Fibroblast of lung (primary cell): ENCODE measurements around the gene MYO7A. TPM values are rescaled to one million over a fixed set of nuclear protein-coding genes. Genes with fewer than 3 reads are reported as not detected.

Experiments used
- DNase-seq, 2 donors: peaks; one replicate each; pipeline versions ENCODE4 v3.0.0 to v3.0.0-alpha.2; 2010; ENCODE audit warnings: low read depth in 2 of 2
- H2AFZ ChIP-seq: 2 replicates; pipeline ENCODE4 v1.5.1; 2012; ENCODE audit warnings: low read length, control low read depth, inconsistent platforms
- H3K27ac ChIP-seq: 2 replicates; pipeline ENCODE4 v1.5.1; 2011; ENCODE audit warnings: low read length, control low read depth; ENCODE audit not compliant: insufficient read depth
- H3K27me3 ChIP-seq: 2 replicates; pipeline ENCODE4 v1.5.1; 2011; ENCODE audit warnings: mild to moderate bottlenecking, low read length; ENCODE audit not compliant: control insufficient read depth, insufficient read depth
- H3K36me3 ChIP-seq: 2 replicates; pipeline ENCODE4 v1.5.1; 2011; ENCODE audit warnings: low read length; ENCODE audit not compliant: control insufficient read depth, insufficient read depth
- H3K4me1 ChIP-seq: 2 replicates; pipeline ENCODE4 v1.5.1; 2011; ENCODE audit warnings: low read length; ENCODE audit not compliant: control insufficient read depth, insufficient read depth; ENCODE audit errors: extremely low read depth
- H3K4me2 ChIP-seq: 2 replicates; pipeline ENCODE4 v1.5.1; 2011; ENCODE audit warnings: low read length, control low read depth; ENCODE audit not compliant: insufficient read depth; ENCODE audit errors: extremely low read depth
- H3K4me3 ChIP-seq, 4 experiments: fragments of 200-600 bp in 1 of 4; sonication (generic) in 1 of 4; replicated peaks in 1 of 4; 2 replicates each; pipeline ENCODE4 v1.5.1; 2011 to 2016; ENCODE audit warnings: low read length in 4 of 4, low read depth in 3 of 4, mild to moderate bottlenecking in 3 of 4, control low read depth in 2 of 4, inconsistent platforms in 1 of 4, mixed read lengths in 1 of 4; ENCODE audit not compliant: insufficient read depth in 1 of 4; ENCODE audit errors: control extremely low read depth in 1 of 4
- H3K79me2 ChIP-seq: 2 replicates; pipeline ENCODE4 v1.5.1; 2012; ENCODE audit warnings: mild to moderate bottlenecking, low read length, inconsistent platforms; ENCODE audit not compliant: control insufficient read depth, insufficient read depth
- H3K9ac ChIP-seq: 2 replicates; pipeline ENCODE4 v1.5.1; 2011; ENCODE audit warnings: mild to moderate bottlenecking, low read length, control low read depth; ENCODE audit not compliant: insufficient read depth
- H3K9me3 ChIP-seq: 2 replicates; pipeline ENCODE4 v1.5.1; 2012; ENCODE audit warnings: low read depth, low read length; ENCODE audit not compliant: control insufficient read depth, insufficient read depth
- H4K20me1 ChIP-seq: 2 replicates; pipeline ENCODE4 v1.5.1; 2011; ENCODE audit warnings: low read length; ENCODE audit not compliant: control insufficient read depth, insufficient read depth; ENCODE audit errors: extremely low read depth
- EZH2 ChIP-seq: IDR thresholded peaks from 2 replicates; pipeline ENCODE4 v1.5.1; 2012; ENCODE audit warnings: low read length, control low read depth, mild to moderate bottlenecking; ENCODE audit errors: missing control alignments
- polyA plus RNA-seq, 2 donors: library from polyadenylated mRNA; depleted of rRNA in 1 of 2; stranded (reverse) in 1 of 2; unstranded in 1 of 2; fragments of >200 nt; gene quantifications; 2 replicates each; pipeline ENCODE4 v1.2.1, GENCODE V29; 2011 to 2012; ENCODE audit warnings: missing spikeins in 1 of 2
- total RNA-seq: library from RNA; depleted of rRNA; stranded (reverse); fragments of >200 nt; gene quantifications from 2 replicates; pipeline ENCODE4 v1.2.1, GENCODE V29; 2014
- TF ChIP-seq, protein P1 (sequence below), 2 donors: IDR thresholded peaks in 1 of 2; conservative IDR thresholded peaks in 1 of 2; 1 replicate in 1 of 2; 2 replicates in 1 of 2; pipeline ENCODE4 v1.5.1; 2011 to 2012; ENCODE audit warnings: low read length in 2 of 2, control low read depth in 1 of 2, inconsistent platforms in 1 of 2, low read depth in 1 of 2, mild to moderate bottlenecking in 1 of 2

MYO7A gene
- total and polyA plus RNA-seq, 2 donors (not counting 1 experiment from before 2014, with no cell fraction given) = 0.01 to 0.33 TPM

DNA sequence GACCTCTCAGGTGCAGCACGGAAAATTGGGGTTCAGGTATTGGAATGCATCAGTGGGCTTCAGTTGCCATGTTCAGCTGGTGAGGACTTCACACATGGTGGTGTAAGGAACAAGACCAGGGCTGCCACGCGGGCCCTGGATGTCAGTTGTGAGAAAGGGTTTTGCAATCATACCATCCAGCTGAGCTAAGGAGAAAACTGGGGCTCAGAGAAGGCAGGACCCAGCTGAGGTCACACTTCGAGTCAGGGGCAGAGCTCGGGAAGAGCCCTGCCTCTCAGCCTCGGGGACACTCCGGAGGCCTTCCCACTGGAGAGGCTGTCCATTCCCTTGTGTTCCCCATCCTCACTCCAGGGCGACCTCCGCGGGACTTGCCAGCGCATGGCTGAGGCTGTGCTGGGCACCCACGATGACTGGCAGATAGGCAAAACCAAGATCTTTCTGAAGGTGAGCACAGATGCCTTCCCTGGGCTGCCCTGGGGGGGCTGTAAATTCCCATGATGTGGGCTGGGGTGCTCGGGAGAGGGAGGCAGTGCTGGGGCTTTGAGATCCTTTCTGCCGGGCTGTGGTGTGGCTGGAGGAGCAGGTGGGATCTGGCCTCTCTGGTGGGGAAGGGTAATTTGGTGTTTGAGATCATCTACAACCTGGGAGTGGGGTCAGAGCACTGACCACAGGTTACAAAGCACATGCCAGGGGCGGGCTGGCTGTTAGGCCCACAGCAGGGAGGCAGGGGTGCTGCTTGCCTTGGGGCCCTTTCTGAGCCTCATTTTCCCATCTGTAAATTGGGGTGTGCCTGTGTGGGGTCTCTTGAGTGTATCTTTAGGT is 47.2 kb downstream of the MYO7A start:
- no peak for TF ChIP-seq EZH2
- TF ChIP-seq, protein P1, sequence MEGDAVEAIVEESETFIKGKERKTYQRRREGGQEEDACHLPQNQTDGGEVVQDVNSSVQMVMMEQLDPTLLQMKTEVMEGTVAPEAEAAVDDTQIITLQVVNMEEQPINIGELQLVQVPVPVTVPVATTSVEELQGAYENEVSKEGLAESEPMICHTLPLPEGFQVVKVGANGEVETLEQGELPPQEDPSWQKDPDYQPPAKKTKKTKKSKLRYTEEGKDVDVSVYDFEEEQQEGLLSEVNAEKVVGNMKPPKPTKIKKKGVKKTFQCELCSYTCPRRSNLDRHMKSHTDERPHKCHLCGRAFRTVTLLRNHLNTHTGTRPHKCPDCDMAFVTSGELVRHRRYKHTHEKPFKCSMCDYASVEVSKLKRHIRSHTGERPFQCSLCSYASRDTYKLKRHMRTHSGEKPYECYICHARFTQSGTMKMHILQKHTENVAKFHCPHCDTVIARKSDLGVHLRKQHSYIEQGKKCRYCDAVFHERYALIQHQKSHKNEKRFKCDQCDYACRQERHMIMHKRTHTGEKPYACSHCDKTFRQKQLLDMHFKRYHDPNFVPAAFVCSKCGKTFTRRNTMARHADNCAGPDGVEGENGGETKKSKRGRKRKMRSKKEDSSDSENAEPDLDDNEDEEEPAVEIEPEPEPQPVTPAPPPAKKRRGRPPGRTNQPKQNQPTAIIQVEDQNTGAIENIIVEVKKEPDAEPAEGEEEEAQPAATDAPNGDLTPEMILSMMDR (conservative IDR thresholded peaks at IDR 0.05 in 1 of 2, IDR thresholded peaks at IDR 0.05 in 1 of 2; ENCODE audit: low read depth in 1 of 2, low read length in 2 of 2) = no peak
- peaks cover 3% of the 10 kb centered on the region for H3K27me3 ChIP-seq
- H3K79me2 ChIP-seq = no peaks in the 10 kb centered on the region
- H3K4me3 ChIP-seq = no peak overlapping the region
- H3K4me2 ChIP-seq = no peak overlapping the region
- no peaks in the 10 kb centered on the region for H3K4me1 ChIP-seq
- H4K20me1 ChIP-seq = no peaks in the 10 kb centered on the region
- no peak overlapping the region for H3K9ac ChIP-seq
- H3K9me3 ChIP-seq = no peaks in the 10 kb centered on the region
- H3K27ac ChIP-seq = no peak overlapping the region
- no peaks in the 10 kb centered on the region for H3K36me3 ChIP-seq
- no peak overlapping the region for H2AFZ ChIP-seq
- no peak for DNase-seq

DNA sequence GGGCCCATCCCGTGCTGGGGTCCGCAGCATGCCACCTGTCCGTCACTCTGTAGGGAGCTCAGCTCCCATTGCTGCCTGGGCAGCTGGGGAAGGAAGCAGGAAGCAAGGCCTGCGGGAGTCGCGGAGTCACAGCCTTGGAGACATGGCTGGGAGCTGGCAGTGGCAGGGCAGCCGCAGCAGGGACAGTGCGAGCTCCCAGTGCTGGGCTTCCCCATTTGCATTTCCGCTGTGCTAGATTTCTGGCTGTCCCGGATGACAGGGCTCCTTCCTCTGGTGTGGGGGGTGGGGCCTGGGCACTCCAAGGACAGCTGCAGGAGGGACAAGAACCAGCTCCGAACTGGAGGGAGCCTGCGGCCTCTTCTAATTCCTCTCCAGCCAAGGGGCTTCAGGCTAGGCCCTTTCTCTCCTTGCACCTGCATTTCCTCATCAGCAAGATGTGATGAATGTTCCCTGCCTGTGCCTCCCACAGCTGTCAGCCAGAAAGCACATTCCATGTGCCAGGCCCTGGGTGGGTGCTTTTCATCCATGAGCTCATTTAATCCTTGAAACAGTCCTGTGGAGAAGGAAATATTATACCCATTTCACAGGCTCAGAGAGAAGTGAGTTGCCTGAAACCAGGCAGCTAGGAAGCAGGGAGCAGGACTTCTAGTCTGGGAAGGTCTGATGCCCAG is 48.0 kb downstream of the MYO7A start:
- H3K9ac ChIP-seq = no peak overlapping the region
- no peak overlapping the region for H3K27ac ChIP-seq
- TF ChIP-seq EZH2 = no peak
- no peak overlapping the region for H3K4me3 ChIP-seq
- H3K79me2 ChIP-seq = no peaks in the 10 kb centered on the region
- no peaks in the 10 kb centered on the region for H3K4me1 ChIP-seq
- H2AFZ ChIP-seq = no peak overlapping the region
- no peaks in the 10 kb centered on the region for H3K9me3 ChIP-seq
- no peak for DNase-seq
- H3K4me2 ChIP-seq = no peak overlapping the region
- H3K27me3 ChIP-seq = peaks cover 3% of the 10 kb centered on the region
- no peaks in the 10 kb centered on the region for H3K36me3 ChIP-seq
- no peaks in the 10 kb centered on the region for H4K20me1 ChIP-seq

DNA sequence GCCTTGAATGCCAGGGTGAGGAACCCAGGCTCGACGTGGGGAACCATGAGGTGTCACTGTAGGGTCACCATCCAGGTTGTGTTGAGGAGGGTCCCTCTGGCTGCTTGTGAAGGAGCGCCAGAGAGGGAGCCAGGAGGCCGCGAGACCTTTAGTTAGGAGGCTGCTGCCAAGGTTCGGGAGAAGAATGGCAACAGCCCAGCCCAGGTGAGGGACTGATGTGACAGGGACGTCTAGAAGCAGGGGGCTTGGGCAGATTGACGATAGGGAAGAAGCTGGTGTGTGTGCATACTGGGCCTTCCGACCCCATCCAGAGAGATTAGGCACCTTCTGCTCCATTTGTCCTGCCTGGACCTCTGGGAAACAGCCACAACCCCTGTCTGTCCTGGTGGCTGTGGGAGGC is 49.0 kb downstream of the MYO7A start:
- no peak overlapping the region for H3K9ac ChIP-seq
- H3K27ac ChIP-seq = no peak overlapping the region
- DNase-seq = no peak
- H3K4me2 ChIP-seq = no peak overlapping the region
- H4K20me1 ChIP-seq = no peaks in the 10 kb centered on the region
- H2AFZ ChIP-seq = no peak overlapping the region
- H3K36me3 ChIP-seq = no peaks in the 10 kb centered on the region
- H3K27me3 ChIP-seq = peaks cover 3% of the 10 kb centered on the region
- no peaks in the 10 kb centered on the region for H3K79me2 ChIP-seq
- H3K4me3 ChIP-seq = no peak overlapping the region
- H3K4me1 ChIP-seq = no peaks in the 10 kb centered on the region
- no peaks in the 10 kb centered on the region for H3K9me3 ChIP-seq
- TF ChIP-seq, protein P1 (conservative IDR thresholded peaks at IDR 0.05 in 1 of 2, IDR thresholded peaks at IDR 0.05 in 1 of 2; ENCODE audit: low read depth in 1 of 2, low read length in 2 of 2) = no peak
- TF ChIP-seq EZH2 = no peak
